Fibroblast of lung (primary cell): ENCODE measurements around the gene ATG2A. TPM values are rescaled to one million over a fixed set of nuclear protein-coding genes. Genes with fewer than 3 reads are reported as not detected.

Experiments
- DNase-seq, 2 donors: peaks; one replicate each; pipeline versions ENCODE4 v3.0.0 to v3.0.0-alpha.2; 2010; ENCODE audit warnings: low read depth in 2 of 2
- H2AFZ ChIP-seq: 2 replicates; pipeline ENCODE4 v1.5.1; 2012; ENCODE audit warnings: low read length, control low read depth, inconsistent platforms
- H3K27ac ChIP-seq: 2 replicates; pipeline ENCODE4 v1.5.1; 2011; ENCODE audit warnings: low read length, control low read depth; ENCODE audit not compliant: insufficient read depth
- H3K27me3 ChIP-seq: 2 replicates; pipeline ENCODE4 v1.5.1; 2011; ENCODE audit warnings: mild to moderate bottlenecking, low read length; ENCODE audit not compliant: control insufficient read depth, insufficient read depth
- H3K36me3 ChIP-seq: 2 replicates; pipeline ENCODE4 v1.5.1; 2011; ENCODE audit warnings: low read length; ENCODE audit not compliant: control insufficient read depth, insufficient read depth
- H3K4me1 ChIP-seq: 2 replicates; pipeline ENCODE4 v1.5.1; 2011; ENCODE audit warnings: low read length; ENCODE audit not compliant: control insufficient read depth, insufficient read depth; ENCODE audit errors: extremely low read depth
- H3K4me2 ChIP-seq: 2 replicates; pipeline ENCODE4 v1.5.1; 2011; ENCODE audit warnings: low read length, control low read depth; ENCODE audit not compliant: insufficient read depth; ENCODE audit errors: extremely low read depth
- H3K4me3 ChIP-seq, 4 experiments: fragments of 200-600 bp in 1 of 4; sonication (generic) in 1 of 4; replicated peaks in 1 of 4; 2 replicates each; pipeline ENCODE4 v1.5.1; 2011 to 2016; ENCODE audit warnings: low read length in 4 of 4, low read depth in 3 of 4, mild to moderate bottlenecking in 3 of 4, control low read depth in 2 of 4, inconsistent platforms in 1 of 4, mixed read lengths in 1 of 4; ENCODE audit not compliant: insufficient read depth in 1 of 4; ENCODE audit errors: control extremely low read depth in 1 of 4
- H3K79me2 ChIP-seq: 2 replicates; pipeline ENCODE4 v1.5.1; 2012; ENCODE audit warnings: mild to moderate bottlenecking, low read length, inconsistent platforms; ENCODE audit not compliant: control insufficient read depth, insufficient read depth
- H3K9ac ChIP-seq: 2 replicates; pipeline ENCODE4 v1.5.1; 2011; ENCODE audit warnings: mild to moderate bottlenecking, low read length, control low read depth; ENCODE audit not compliant: insufficient read depth
- H3K9me3 ChIP-seq: 2 replicates; pipeline ENCODE4 v1.5.1; 2012; ENCODE audit warnings: low read depth, low read length; ENCODE audit not compliant: control insufficient read depth, insufficient read depth
- H4K20me1 ChIP-seq: 2 replicates; pipeline ENCODE4 v1.5.1; 2011; ENCODE audit warnings: low read length; ENCODE audit not compliant: control insufficient read depth, insufficient read depth; ENCODE audit errors: extremely low read depth
- CTCF ChIP-seq, 2 donors: IDR thresholded peaks in 1 of 2; conservative IDR thresholded peaks in 1 of 2; 1 replicate in 1 of 2; 2 replicates in 1 of 2; pipeline ENCODE4 v1.5.1; 2011 to 2012; ENCODE audit warnings: low read length in 2 of 2, control low read depth in 1 of 2, inconsistent platforms in 1 of 2, low read depth in 1 of 2, mild to moderate bottlenecking in 1 of 2
- EZH2 ChIP-seq: IDR thresholded peaks from 2 replicates; pipeline ENCODE4 v1.5.1; 2012; ENCODE audit warnings: low read length, control low read depth, mild to moderate bottlenecking; ENCODE audit errors: missing control alignments
- polyA plus RNA-seq, 2 donors: library from polyadenylated mRNA; depleted of rRNA in 1 of 2; stranded (reverse) in 1 of 2; unstranded in 1 of 2; fragments of >200 nt; gene quantifications; 2 replicates each; pipeline ENCODE4 v1.2.1, GENCODE V29; 2011 to 2012; ENCODE audit warnings: missing spikeins in 1 of 2
- total RNA-seq: library from RNA; depleted of rRNA; stranded (reverse); fragments of >200 nt; gene quantifications from 2 replicates; pipeline ENCODE4 v1.2.1, GENCODE V29; 2014

ATG2A gene
- total and polyA plus RNA-seq, 2 donors (not counting 1 experiment from before 2014, with no cell fraction given), result 3.1 to 9.9 TPM

DNA sequence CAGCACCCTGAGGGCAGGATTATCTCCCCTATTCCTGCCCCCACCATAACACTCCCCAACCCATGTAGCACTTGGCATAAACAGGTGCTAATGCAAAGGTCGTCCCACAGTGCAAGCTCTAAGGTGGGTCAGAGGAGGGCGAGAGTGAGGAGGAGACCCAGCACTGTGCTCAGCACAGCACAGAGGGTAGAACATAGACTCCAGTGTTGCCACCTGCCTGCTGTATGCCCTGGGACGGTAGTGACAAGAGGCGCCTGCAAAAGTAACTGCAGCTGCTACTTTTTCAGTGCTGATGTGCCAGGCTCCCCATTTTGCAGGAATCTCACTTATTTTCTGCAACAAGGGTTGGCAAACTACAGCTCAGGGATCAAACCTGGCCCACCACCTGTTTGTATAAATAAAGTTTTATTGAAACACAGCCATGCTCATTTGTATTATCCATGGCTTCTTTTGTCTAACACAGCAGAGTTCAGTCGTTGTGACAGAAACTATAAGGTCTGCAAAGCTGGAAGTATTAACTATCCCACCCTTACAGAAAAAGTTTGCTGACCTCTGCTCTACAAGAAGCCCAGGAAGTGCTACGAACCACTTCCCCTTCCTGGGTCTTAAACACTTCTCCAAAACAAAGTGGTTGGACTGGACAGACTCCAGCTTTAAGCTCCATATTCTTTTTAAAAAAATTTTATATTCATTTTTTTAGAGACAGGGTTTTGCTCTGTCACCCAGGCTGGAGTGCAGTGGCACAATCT, 55.6 kb downstream of the ATG2A start:
- Histone ChIP-seq H3K9me3 (no peaks in the 10 kb centered on the region), H3K4me2 (no peak overlapping the region), H4K20me1 (no peaks in the 10 kb centered on the region), H3K4me1 (peaks cover 51% of the 10 kb centered on the region), H2AFZ (no peak overlapping the region), H3K79me2 (peaks cover 72% of the 10 kb centered on the region), H3K9ac (no peak overlapping the region), H3K27ac (no peak overlapping the region), H3K27me3 (no peaks in the 10 kb centered on the region), H3K4me3 (no peak overlapping the region), H3K36me3 (peaks cover 25% of the 10 kb centered on the region)
- TF ChIP-seq EZH2 (no peak), CTCF (conservative IDR thresholded peaks at IDR 0.05 in 1 of 2, IDR thresholded peaks at IDR 0.05 in 1 of 2; ENCODE audit: low read depth in 1 of 2, low read length in 2 of 2) (no peak)
- DNase-seq, result no peak

DNA sequence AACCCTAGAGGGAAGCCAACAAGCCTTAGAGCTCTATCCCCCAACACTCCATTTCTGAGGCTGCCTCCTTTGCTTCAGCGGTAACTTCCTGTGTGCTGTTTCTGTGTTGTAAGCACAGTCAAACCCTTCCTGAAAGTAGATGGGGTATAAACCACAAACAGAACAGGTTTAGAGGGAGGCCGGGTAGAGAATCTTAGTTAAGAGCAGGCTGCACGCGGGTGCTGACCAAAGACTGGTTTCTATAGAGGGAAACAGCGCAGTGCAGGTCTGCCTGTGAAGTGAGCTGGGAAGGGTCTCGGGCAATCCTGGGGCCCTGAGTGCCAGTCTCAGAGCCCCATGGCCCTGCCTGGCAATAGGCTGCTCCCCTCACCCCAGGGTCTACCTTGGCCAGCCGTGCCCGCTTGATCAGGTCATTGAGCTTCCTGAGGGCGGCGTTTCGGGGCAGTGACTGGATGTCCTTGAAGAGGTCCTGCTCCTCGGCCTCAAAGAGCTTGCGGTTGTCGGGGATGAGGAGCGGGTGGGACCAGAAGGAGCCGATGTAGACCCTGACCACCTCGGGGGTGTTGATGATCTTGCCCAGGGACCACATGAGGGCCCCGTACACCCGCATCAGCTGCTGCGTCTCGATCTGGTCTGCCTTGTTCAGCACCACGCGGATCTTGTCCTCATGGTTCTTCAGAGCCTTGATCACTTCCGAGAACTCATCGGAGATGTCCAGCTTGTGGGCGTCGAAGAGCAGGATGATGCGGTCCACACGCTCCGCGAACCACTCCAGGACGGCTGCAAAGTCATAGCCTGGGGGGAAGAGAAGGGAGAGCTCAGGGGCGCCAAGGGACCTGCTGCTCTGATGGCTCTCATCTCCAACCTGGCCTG, 57.2 kb downstream of the ATG2A start:
- Histone ChIP-seq H3K9ac (no peak overlapping the region), H3K27me3 (no peaks in the 10 kb centered on the region), H3K4me3 (no peak overlapping the region), H3K4me1 (peaks cover 55% of the 10 kb centered on the region), H3K4me2 (no peak overlapping the region), H4K20me1 (no peaks in the 10 kb centered on the region), H3K9me3 (no peaks in the 10 kb centered on the region), H3K36me3 (peaks cover 33% of the 10 kb centered on the region), H3K79me2 (peaks cover 74% of the 10 kb centered on the region), H2AFZ (no peak overlapping the region), H3K27ac (no peak overlapping the region)
- TF ChIP-seq EZH2, result no peak
- TF ChIP-seq CTCF (conservative IDR thresholded peaks at IDR 0.05 in 1 of 2, IDR thresholded peaks at IDR 0.05 in 1 of 2; ENCODE audit: low read depth in 1 of 2, low read length in 2 of 2), result no peak
- DNase-seq, result no peak
